LNCaP clone FGC (cell line): Measurements from ENCODE around the gene SLBP.

Experiments used
- DNase-seq: peaks from one replicate; pipeline ENCODE4 v3.0.0-alpha.2; 2011; ENCODE audit warnings: low read depth
- H3K4me3 ChIP-seq: 2 replicates; pipeline ENCODE4 v1.5.1; 2011; ENCODE audit warnings: mild to moderate bottlenecking, low read depth, low read length, control low read depth
- TF ChIP-seq, protein P1 (sequence below): IDR thresholded peaks from 2 replicates; pipeline ENCODE4 v1.5.1; 2012; ENCODE audit warnings: mild to moderate bottlenecking; ENCODE audit not compliant: control insufficient read depth, insufficient read depth; ENCODE audit errors: extremely low read depth

SLBP gene

DNA sequence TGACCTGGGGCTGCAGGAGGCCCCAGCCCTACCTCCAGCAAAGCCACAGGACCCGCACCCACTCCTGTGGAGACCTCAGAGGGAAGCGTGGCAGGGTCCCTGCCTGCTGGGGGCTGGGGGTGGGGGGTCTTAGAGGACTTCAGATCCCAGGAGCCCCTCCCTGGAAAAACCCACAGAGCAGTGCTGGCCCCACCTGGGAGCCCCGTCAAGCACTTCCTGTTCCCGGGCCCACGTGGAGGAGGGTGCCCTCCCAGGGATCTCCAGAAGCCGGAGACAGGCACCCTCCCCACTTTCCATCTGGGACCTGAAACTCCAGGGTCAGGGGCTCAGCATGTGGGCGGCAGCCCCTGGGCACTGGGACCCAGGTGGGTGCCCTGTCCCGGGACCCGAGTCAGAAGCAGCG is 41.2 kb upstream of the SLBP start:
- H3K4me3 ChIP-seq = no peak overlapping the region
- TF ChIP-seq, protein P1, sequence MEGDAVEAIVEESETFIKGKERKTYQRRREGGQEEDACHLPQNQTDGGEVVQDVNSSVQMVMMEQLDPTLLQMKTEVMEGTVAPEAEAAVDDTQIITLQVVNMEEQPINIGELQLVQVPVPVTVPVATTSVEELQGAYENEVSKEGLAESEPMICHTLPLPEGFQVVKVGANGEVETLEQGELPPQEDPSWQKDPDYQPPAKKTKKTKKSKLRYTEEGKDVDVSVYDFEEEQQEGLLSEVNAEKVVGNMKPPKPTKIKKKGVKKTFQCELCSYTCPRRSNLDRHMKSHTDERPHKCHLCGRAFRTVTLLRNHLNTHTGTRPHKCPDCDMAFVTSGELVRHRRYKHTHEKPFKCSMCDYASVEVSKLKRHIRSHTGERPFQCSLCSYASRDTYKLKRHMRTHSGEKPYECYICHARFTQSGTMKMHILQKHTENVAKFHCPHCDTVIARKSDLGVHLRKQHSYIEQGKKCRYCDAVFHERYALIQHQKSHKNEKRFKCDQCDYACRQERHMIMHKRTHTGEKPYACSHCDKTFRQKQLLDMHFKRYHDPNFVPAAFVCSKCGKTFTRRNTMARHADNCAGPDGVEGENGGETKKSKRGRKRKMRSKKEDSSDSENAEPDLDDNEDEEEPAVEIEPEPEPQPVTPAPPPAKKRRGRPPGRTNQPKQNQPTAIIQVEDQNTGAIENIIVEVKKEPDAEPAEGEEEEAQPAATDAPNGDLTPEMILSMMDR = no peak
- DNase-seq = no peak

DNA sequence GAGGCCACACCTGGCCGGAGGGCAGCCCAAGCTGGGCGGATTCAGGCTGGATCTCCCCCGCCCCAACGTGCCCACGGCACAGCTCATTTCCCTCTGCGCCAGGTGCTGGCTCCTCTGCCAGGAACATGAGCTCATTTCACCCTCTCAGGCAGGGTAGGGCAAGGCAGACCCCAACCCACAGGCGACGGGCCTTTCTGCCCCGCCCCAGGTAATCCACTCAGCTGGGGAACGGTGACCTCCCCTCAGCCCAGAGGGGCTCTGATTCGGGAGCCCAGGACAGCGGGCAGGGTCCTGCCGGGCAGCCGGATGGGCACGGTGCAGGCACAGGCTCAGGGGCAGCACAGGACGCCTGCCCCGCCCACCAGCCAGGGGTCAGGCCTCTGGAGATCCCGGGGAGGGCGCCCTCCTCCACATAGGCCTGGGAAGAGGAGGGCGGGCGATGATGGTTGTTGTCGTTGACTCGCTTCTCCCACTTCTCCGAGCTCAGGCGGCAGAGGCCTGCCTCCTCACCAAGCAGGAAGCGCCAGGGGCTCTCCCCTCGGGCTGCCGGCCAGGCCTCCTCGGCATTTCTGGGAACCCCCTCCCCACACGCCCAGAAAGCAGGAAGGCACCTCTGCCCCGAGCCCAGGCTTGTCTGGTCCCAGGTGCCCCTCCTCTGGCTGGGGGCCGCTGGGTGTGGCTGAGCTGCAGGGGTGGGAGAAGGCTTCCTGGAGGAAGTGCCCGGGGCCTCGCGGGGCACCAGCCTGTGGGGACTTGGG is 40.3 kb upstream of the SLBP start:
- DNase-seq = no peak
- TF ChIP-seq, protein P1 = no peak
- H3K4me3 ChIP-seq = no peak overlapping the region

DNA sequence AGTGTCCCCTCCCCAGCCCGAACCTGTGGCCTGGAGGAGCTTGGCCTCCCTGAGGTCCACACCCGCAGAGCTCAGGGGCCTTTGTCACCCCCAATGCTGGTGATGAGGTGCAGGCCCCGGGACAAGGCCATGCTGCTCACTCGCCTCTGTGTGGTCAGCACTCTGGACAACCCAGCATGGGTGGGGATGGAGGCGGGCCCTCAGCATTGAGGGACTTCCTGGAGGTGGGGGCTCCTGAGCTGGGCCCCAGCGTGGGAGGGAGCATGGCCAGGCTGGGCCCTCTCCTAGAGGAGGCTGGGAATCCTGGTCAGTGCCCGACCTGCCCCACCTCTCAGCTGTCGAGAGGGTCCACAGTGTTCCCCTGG is 39.8 kb upstream of the SLBP start:
- TF ChIP-seq, protein P1 = no peak
- H3K4me3 ChIP-seq = no peak overlapping the region
- no peak for DNase-seq

DNA sequence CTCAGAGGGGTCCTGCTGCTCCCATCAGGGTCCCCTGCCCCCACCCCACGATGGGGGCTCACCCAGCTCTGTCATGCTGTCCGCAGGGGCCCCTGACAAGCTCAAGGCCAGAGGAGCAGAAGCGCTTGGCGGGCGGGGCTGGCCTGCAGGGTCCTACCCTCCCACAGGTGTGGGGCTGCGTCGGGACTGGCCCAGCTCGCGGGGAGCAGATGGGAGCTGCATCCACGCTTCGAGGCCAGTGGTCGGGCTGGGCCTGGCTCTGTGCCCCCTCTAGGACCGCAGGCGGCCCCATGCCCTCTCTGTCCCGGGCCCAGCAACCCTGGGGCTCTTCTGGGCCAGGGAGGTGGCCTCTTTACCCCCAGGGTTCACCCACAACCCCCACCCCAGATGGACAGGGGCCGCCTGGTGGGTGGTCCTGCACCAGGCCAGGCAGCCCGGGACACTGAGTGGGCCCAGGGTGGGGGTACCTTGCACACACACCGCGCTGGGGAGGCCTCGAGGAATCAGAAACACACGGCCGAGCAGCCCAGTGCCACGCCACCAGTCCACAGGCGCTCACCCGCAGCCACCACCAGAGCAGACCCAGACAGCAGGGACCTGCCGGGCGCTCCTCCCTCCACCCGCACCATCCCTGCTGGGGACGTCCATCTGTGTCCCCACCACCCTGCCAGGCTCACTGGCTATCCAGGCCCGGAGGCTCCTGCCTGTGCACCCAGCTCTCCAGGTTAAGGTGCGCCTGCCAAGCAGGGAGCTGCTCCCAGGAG is 39.2 kb upstream of the SLBP start:
- no peak for DNase-seq
- TF ChIP-seq, protein P1 = no peak
- no peak overlapping the region for H3K4me3 ChIP-seq

DNA sequence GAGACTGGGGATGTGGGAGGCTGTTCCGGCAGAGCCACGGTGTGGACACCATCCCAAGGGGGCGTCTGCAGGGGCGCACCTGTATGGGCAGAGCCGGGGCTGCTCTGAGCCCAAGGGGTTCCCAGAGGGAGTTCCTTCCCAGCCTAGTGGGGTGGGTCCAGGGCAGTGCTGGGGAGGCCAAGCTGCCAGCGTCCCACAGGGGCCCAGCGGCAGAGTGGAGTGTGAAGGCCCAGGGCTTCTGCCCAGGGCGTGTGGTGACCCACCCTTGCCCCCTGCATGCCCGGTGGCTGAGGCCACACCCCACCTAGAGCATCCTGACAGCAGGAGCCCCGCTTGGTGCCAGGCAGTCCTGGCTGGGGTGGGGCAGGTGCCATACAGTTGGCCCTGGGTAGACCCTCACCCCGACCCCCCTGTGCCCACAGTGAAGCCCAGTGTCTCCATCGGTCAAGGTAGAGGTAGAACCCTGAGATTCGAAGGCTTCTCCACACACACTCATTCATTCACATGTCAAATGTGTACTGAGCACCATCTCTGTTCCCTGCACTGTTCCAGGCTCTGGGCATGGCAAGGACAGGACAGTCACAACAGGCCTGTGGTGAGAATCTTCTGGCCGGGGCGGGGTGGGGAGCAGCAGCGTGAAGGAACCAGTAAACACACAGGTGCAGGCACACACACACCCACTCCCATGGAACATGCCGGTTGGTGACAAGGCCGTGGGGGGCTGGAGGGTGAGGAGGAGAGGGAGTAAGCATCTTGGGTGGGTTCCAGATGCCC is 38.4 kb upstream of the SLBP start:
- H3K4me3 ChIP-seq = no peak overlapping the region
- DNase-seq = no peak
- TF ChIP-seq, protein P1 = no peak

DNA sequence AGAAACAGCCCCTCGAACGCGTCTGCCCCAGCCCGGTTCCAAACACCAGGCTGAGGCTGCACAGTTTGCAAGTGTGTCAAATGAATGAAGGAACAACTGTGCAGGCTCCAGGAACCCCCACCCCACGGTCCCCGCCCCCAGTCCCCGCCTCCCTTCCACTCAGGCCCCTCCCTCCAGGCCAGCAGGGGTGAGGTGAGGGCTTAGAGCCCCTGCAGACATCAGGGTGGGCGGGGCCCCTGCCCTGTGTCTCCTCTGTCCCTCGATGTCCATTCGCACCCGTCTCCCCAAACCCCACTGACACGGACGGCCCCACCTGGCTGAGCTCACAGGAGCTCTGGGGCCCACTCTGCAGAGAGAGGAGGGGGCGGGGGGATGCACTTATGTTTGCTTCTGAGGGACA is 37.7 kb upstream of the SLBP start:
- no peak for DNase-seq
- no peak overlapping the region for H3K4me3 ChIP-seq
- TF ChIP-seq, protein P1 = no peak
